OCI-LY1 (cell line): ENCODE measurements around the gene NPAS1.

Experiments
- H2AFZ ChIP-seq: fragments of 200-600 bp; sonication (generic), shearing (Covaris generic); 2 replicates; pipeline ENCODE4 v1.6.0; 2014; ENCODE audit warnings: antibody characterized with exemption, mild to moderate bottlenecking, low read length
- H3F3A ChIP-seq: fragments of 200-600 bp; sonication (generic), shearing (Covaris generic); 2 replicates; pipeline ENCODE4 v1.6.0; 2014; ENCODE audit warnings: mild to moderate bottlenecking, antibody characterized with exemption, low read length, moderate library complexity; ENCODE audit not compliant: insufficient read depth
- H3K27ac ChIP-seq: fragments of 200-600 bp; sonication (generic); 2 replicates; pipeline ENCODE4 v1.5.1; 2014; ENCODE audit warnings: low read length, mixed run types, mild to moderate bottlenecking, low read depth; ENCODE audit not compliant: poor library complexity, severe bottlenecking
- H3K27me3 ChIP-seq: fragments of 200-600 bp; sonication (generic); 2 replicates; pipeline ENCODE4 v1.6.0; 2014; ENCODE audit warnings: antibody characterized with exemption, mild to moderate bottlenecking, low read length, moderate library complexity; ENCODE audit not compliant: insufficient read depth
- H3K36me3 ChIP-seq: fragments of 200-600 bp; sonication (generic); 2 replicates; pipeline ENCODE4 v1.6.1; 2014; ENCODE audit warnings: mild to moderate bottlenecking, antibody characterized with exemption, low read length, moderate library complexity, mixed read lengths; ENCODE audit not compliant: insufficient read depth
- H3K4me1 ChIP-seq: fragments of 200-600 bp; sonication (generic); 2 replicates; pipeline ENCODE4 v1.5.1; 2014; ENCODE audit warnings: mild to moderate bottlenecking, low read length, moderate library complexity; ENCODE audit not compliant: insufficient read depth, severe bottlenecking
- H3K4me2 ChIP-seq: fragments of 200-600 bp; sonication (generic), shearing (Covaris generic); 2 replicates; pipeline ENCODE4 v1.6.1; 2014; ENCODE audit warnings: low read length
- H3K4me3 ChIP-seq: fragments of 200-600 bp; sonication (generic); 2 replicates; pipeline ENCODE4 v1.5.1; 2014; ENCODE audit warnings: low read length, low read depth, mild to moderate bottlenecking, mixed read lengths; ENCODE audit not compliant: poor library complexity, severe bottlenecking
- H3K79me2 ChIP-seq: fragments of 200-600 bp; shearing (Covaris generic); 2 replicates; pipeline ENCODE4 v1.6.1; 2016; ENCODE audit warnings: mixed run types, low read length, mixed read lengths; ENCODE audit not compliant: insufficient read depth
- H3K9ac ChIP-seq: fragments of 200-600 bp; sonication (generic), shearing (Covaris generic); 2 replicates; pipeline ENCODE4 v1.6.1; 2014; ENCODE audit warnings: mild to moderate bottlenecking, low read length, mixed read lengths
- H3K9me2 ChIP-seq: fragments of 200-600 bp; sonication (generic), shearing (Covaris generic); 2 replicates; pipeline ENCODE4 v1.6.1; 2014; ENCODE audit warnings: low read depth, mild to moderate bottlenecking, low read length, mixed read lengths
- H3K9me3 ChIP-seq: fragments of 200-600 bp; shearing (Covaris generic); 2 replicates; pipeline ENCODE4 v1.6.1; 2014; ENCODE audit warnings: low read length, mixed read lengths
- H4K20me1 ChIP-seq: fragments of 200-600 bp; sonication (generic), shearing (Covaris generic); 2 replicates; pipeline ENCODE4 v1.6.0; 2016; ENCODE audit warnings: mild to moderate bottlenecking, low read length; ENCODE audit not compliant: insufficient read depth
- EZH2 ChIP-seq: fragments of 200-600 bp; sonication (generic), shearing (Covaris generic); IDR thresholded peaks from 2 replicates; pipeline ENCODE4 v1.8.0; 2017; ENCODE audit warnings: borderline replicate concordance, mixed run types, mild to moderate bottlenecking, antibody characterized with exemption, low read length, moderate library complexity, mixed read lengths
- TF ChIP-seq, protein P1 (sequence below): fragments of 200-600 bp; sonication (generic), shearing (Covaris generic); IDR thresholded peaks from 2 replicates; pipeline ENCODE4 v1.5.1; 2017; ENCODE audit warnings: mild to moderate bottlenecking, antibody characterized with exemption, low read length, moderate library complexity, mixed read lengths

The NPAS1 gene

DNA sequence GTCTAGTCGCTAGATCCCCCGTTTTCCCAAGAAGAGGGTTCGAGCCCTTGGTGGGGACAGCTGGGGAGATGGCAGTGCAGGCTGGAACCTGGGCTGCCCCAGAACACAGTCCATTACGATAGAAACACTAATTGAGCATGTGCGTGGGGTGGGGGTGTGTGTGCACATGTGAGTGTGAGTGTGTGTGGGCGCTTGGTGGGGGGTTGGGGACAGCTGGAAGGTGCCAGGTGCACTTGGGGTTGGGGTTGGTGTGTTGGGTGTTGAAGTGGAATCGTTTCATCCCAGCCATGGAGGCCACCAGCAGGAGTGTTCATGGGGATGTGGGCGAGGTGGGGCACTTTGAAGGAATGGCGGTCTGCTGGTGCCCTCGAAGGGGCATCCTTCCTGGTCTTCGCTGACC is 18.1 kb upstream of the NPAS1 start:
- Histone ChIP-seq H4K20me1 (no peaks in the 10 kb centered on the region), H3K4me2 (no peak overlapping the region), H3K27me3 (no peaks in the 10 kb centered on the region), H3K9me2 (no peaks in the 10 kb centered on the region), H2AFZ (no peak overlapping the region), H3K4me1 (no peaks in the 10 kb centered on the region), H3K9me3 (no peaks in the 10 kb centered on the region), H3F3A (no peaks in the 10 kb centered on the region), H3K4me3 (no peak overlapping the region), H3K9ac (no peak overlapping the region), H3K36me3 (peaks cover 31% of the 10 kb centered on the region), H3K27ac (no peak overlapping the region), H3K79me2 (no peaks in the 10 kb centered on the region)
- TF ChIP-seq EZH2: no peak
- TF ChIP-seq, protein P1, sequence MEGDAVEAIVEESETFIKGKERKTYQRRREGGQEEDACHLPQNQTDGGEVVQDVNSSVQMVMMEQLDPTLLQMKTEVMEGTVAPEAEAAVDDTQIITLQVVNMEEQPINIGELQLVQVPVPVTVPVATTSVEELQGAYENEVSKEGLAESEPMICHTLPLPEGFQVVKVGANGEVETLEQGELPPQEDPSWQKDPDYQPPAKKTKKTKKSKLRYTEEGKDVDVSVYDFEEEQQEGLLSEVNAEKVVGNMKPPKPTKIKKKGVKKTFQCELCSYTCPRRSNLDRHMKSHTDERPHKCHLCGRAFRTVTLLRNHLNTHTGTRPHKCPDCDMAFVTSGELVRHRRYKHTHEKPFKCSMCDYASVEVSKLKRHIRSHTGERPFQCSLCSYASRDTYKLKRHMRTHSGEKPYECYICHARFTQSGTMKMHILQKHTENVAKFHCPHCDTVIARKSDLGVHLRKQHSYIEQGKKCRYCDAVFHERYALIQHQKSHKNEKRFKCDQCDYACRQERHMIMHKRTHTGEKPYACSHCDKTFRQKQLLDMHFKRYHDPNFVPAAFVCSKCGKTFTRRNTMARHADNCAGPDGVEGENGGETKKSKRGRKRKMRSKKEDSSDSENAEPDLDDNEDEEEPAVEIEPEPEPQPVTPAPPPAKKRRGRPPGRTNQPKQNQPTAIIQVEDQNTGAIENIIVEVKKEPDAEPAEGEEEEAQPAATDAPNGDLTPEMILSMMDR: no peak

DNA sequence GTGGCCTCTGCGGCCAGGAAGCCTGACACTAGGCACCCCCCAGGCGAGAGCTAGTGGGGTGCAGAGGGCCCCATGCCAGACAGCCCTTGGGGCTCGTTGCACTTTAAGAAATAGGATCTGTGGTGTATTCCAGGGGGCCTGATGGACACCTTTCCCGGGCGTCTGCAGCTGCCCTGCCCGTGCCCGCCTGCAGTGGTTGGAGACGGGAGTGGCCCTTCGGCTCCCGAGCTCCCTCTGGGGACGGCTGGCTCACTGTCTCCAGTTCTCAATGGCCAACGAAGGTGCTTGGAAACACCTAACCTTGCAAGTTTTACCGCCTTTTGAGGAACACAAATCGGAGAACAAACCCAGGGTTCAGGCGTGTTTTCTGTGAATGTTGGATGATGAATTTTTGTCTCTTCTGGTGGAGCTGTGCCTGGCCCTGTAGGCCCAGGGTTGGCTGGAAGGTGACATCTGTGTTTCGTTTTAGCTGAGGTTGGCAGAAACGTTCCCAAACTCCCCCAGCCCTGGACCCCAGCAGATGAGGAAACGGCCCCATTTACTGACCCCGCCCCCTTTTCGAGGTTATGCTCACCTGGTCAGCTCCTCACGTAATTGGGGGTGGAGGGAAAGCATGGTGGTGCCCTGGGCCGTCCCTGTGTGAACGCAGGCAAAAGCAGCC is 17.4 kb upstream of the NPAS1 start:
- Histone ChIP-seq H3K9ac (no peak overlapping the region), H3K9me3 (no peaks in the 10 kb centered on the region), H3K4me2 (no peak overlapping the region), H3K79me2 (no peaks in the 10 kb centered on the region), H3K4me1 (no peaks in the 10 kb centered on the region), H3K27ac (no peak overlapping the region), H3F3A (no peaks in the 10 kb centered on the region), H3K36me3 (peaks cover 31% of the 10 kb centered on the region), H4K20me1 (no peaks in the 10 kb centered on the region), H3K27me3 (no peaks in the 10 kb centered on the region), H2AFZ (no peak overlapping the region), H3K9me2 (no peaks in the 10 kb centered on the region), H3K4me3 (no peak overlapping the region)
- TF ChIP-seq EZH2: no peak
- TF ChIP-seq, protein P1: no peak

GRCh38 chr19:47002853-47003610 is 16.6 kb upstream of the NPAS1 start:
- Histone ChIP-seq H3K9ac (no peak overlapping the region), H3F3A (no peaks in the 10 kb centered on the region), H4K20me1 (no peaks in the 10 kb centered on the region), H3K36me3 (peaks cover 30% of the 10 kb centered on the region), H3K9me3 (no peaks in the 10 kb centered on the region), H3K27me3 (no peaks in the 10 kb centered on the region), H3K4me3 (no peak overlapping the region), H2AFZ (no peak overlapping the region), H3K4me2 (no peak overlapping the region), H3K27ac (no peak overlapping the region), H3K4me1 (no peaks in the 10 kb centered on the region), H3K79me2 (no peaks in the 10 kb centered on the region), H3K9me2 (no peaks in the 10 kb centered on the region)
- TF ChIP-seq, protein P1: no peak
- TF ChIP-seq EZH2: no peak
